SK-N-MC (cell line): ENCODE measurements around the gene CMTR1.

Source experiments
- EZH2 ChIP-seq: fragments of 200-600 bp; sonication (generic); IDR thresholded peaks from one replicate; pipeline ENCODE4 v1.6.1; 2017; ENCODE audit warnings: antibody characterized with exemption
- FOXP2 ChIP-seq: optimal IDR thresholded peaks from 2 replicates; pipeline ENCODE3; 2011; ENCODE audit warnings: mild to moderate bottlenecking, moderate library complexity; ENCODE audit not compliant: insufficient read depth; ENCODE audit errors: extremely low read length, control extremely low read depth
- POLR2AphosphoS5 ChIP-seq: IDR thresholded peaks from 2 replicates; pipeline ENCODE4 v1.6.1; 2012; ENCODE audit warnings: mild to moderate bottlenecking, low read depth, low read length, borderline replicate concordance

DNA sequence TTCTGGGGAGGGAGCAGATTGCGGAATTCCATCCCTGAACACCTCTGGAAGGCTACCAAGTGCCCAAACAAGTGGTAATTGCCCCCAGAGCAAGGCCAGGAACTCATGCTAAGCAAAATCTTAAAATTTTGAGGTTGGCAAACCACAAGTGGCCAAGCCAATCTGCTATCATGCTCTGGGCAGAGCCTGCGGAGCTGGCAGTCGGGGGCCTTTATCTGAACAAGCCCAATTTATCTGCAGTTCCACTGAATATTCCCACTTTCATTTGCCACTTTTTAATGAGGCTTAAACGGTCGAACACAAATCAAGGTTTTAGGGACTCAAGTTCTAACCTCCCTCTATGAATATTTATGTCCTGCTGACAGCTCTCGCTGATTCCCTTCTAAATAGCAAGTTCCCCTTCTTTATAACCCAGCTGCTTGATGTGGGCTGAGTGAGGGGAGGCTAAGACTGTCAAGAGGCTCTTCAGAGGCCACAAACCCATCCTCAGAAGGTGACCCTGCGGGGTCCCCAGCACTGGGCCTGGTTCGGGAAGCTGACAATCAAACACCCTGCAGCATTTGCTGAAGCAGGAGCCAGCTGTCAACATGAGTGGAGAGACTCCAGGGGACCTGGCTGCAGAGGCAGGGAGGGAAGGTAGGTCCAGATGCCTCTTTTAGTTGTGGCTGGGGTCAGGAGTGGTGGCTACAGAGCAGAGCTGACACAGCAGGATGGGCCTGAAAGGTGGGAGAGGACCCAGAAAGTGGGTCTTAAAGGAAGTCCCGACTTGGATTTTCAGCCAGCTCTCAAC lies 54.8 kb downstream of the CMTR1 start:
- TF ChIP-seq POLR2AphosphoS5 (no peak), EZH2 (no peak), FOXP2 (no peak)
